Activated CD4-positive, alpha-beta memory T cell treated with anti-CD3 and anti-CD28 coated beads for 36 hours (primary cell): ENCODE data around the gene TAS2R10. TPM values are rescaled to one million over a fixed set of nuclear protein-coding genes. Genes with fewer than 3 reads are reported as not detected.

Experiments
- CTCF ChIA-PET: fragments of 350-600 bp; sonication (Branson Sonifier 250); formaldehyde crosslinking; loops from one replicate; lab custom pipeline; 2021; ENCODE audit warnings: antibody characterized with exemption, inconsistent platforms; lab: Charles Lee
- POLR2A ChIA-PET: fragments of 350-600 bp; sonication (Branson Sonifier 250); formaldehyde crosslinking; loops from one replicate; lab custom pipeline; 2021; ENCODE audit warnings: antibody characterized with exemption; lab: Charles Lee
- DNase-seq: peaks from one replicate; pipeline ENCODE4 v3.0.0-alpha.2; 2020
- H3K27ac Mint-ChIP-seq: one replicate; pipeline ENCODE4 v1.8.0; 2021; ENCODE audit warnings: mixed read lengths
- H3K27me3 Mint-ChIP-seq: one replicate; pipeline ENCODE4 v1.8.0; 2021; ENCODE audit warnings: mixed read lengths
- H3K36me3 Mint-ChIP-seq: one replicate; pipeline ENCODE4 v1.8.0; 2021; ENCODE audit warnings: mixed read lengths
- H3K4me1 Mint-ChIP-seq: one replicate; pipeline ENCODE4 v1.8.0; 2021; ENCODE audit warnings: low read depth, mixed read lengths
- H3K4me3 Mint-ChIP-seq: one replicate; pipeline ENCODE4 v1.8.0; 2021; ENCODE audit warnings: mild to moderate bottlenecking, mixed read lengths
- H3K9me3 Mint-ChIP-seq: one replicate; pipeline ENCODE4 v1.8.0; 2021; ENCODE audit warnings: mixed read lengths
- intact Hi-C: fragments of 100-400 bp; cut with micrococcal nuclease; formaldehyde crosslinking; loops from one replicate; pipeline ENCODE4 v1.15.1; 2023
- total RNA-seq, 2 experiments: library from RNA; stranded (reverse); gene quantifications; one replicate each; pipeline ENCODE4 v1.2.3, GENCODE V29; 2021

TAS2R10 gene, protein sequence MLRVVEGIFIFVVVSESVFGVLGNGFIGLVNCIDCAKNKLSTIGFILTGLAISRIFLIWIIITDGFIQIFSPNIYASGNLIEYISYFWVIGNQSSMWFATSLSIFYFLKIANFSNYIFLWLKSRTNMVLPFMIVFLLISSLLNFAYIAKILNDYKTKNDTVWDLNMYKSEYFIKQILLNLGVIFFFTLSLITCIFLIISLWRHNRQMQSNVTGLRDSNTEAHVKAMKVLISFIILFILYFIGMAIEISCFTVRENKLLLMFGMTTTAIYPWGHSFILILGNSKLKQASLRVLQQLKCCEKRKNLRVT
- total RNA-seq: not detected

DNA sequence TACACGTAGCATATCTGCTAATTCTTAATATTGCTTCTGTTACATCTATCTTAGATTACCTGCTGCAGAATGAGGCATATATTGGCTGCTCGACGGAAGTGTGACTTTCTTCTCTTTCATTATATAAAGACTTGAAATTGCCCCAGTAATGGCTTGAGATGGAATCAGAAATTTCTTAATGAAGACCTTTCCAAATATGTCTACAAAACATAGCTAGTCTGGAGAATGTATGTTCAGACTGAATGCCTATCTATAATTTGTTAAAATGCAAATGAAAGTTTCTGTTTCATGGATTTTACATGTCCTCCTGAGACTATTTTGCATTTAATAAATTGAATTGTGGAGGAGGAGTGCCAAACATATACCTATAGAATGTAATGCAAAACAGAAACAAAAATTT lies at the start of gene TAS2R10:
Gene TAS2R10 (minus strand): TSS at position 101 of the 400 bp plus-strand sequence. CDS start 89 bp downstream, at position 12.
- intact Hi-C loops: no loop called here
- Mint-ChIP-seq H3K36me3 (no peaks in the 10 kb centered on the region), H3K27ac (no peak within 1 kb of the TSS), H3K4me1 (no peaks in the 10 kb centered on the region), H3K4me3 (no peak within 1 kb of the TSS), H3K9me3 (no peaks in the 10 kb centered on the region), H3K27me3 (no peaks in the 10 kb centered on the region)
- DNase-seq: no peak
- CTCF ChIA-PET: no interaction called here
- POLR2A ChIA-PET: no interaction called here

DNA sequence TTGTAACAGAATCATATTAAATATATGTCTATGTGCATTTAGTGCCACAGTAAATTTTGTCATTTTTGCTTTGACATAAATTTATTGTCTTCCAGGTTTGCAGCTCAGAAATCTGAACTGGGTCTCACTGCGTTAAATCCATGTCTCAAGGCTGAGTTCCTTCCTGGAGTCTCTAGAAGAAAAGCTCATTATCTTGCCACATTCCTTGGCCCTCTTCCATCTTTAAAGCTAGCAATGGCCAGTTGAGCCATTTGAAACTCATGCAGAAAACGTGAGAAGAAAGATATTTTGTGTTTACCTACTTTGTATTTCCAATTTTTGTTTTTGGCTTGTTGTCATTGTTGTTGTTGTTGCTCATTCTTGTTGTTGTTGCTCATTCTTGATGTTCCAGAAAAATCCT lies 47.2 kb upstream of the TAS2R10 start:
- ChIA-PET CTCF (interaction anchor here (0.5 kb wide), 1 partner anchor 141 kb away, joined by 3 read pairs; no protein-coding TSS in a partner anchor), POLR2A (no interaction called here)

DNA sequence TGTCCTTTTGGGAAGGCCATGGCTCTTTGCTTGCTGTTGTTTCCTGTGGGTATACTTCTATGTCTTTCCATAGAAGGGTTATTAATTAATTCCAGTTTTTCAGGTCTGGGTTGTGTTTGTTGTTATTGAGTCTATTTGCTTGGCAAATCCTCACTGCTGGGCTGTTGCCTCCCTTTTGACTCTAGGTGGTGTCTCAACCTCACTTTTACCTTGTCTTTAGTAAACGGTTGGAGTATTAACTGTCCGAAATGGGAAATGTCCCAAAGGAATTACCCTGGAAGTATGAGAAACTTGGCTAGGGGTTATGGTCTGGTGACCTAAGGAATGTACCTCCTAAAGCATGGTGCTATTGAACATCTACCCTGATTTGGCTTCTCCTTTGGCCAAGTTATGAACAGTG lies 41.2 kb upstream of the TAS2R10 start:
- Mint-ChIP-seq H3K27ac (no peak overlapping the region), H3K27me3 (no peaks in the 10 kb centered on the region), H3K9me3 (peaks cover 15% of the 10 kb centered on the region), H3K4me1 (no peaks in the 10 kb centered on the region), H3K36me3 (peaks cover 14% of the 10 kb centered on the region), H3K4me3 (no peak overlapping the region)
- intact Hi-C loops: no loop called here
- POLR2A ChIA-PET: no interaction called here
- no peak for DNase-seq
- CTCF ChIA-PET: no interaction called here

More for the DNA sequence above, 47.2 kb upstream of the TAS2R10 start:
- no peak for DNase-seq
- Mint-ChIP-seq H3K36me3 (peaks cover 17% of the 10 kb centered on the region), H3K9me3 (peaks cover 2% of the 10 kb centered on the region), H3K27ac (no peak overlapping the region), H3K4me3 (no peak overlapping the region), H3K27me3 (no peaks in the 10 kb centered on the region), H3K4me1 (no peaks in the 10 kb centered on the region)
- intact Hi-C loops: no loop called here

DNA sequence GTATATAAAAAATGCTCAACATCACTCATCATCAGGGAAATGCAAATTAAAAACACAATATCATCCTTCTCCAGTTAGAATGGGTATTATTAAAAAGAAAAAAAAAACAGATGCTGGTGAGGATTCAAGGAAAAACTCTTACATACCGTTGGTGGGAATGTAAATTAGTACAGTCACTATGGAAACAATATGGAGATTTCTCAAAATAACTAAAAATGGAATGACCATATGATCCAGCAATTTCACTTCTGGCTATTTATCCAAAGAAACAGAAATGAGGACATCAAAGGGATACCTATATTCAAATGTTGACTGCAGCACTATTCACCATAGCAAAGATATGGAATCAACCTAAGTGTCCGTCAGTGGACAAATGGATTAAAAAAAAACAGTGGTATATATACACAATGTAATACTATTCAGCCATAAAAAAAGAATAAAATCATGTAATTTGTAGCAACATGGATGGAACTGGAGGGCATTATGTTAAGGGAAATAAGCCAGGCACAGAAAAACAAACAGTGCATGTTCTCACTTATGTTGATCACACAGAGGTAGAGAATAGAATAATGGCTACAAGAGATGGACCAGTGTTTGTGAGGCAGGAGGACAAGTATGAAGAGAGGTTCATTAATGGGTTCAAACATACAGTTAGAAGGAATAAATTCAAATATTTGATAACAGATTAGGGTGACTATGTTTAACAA lies 37.5 kb upstream of the TAS2R10 start:
- Mint-ChIP-seq H3K4me1 (no peaks in the 10 kb centered on the region), H3K27me3 (no peaks in the 10 kb centered on the region), H3K27ac (no peak overlapping the region), H3K4me3 (no peak overlapping the region), H3K9me3 (peaks cover 36% of the 10 kb centered on the region), H3K36me3 (peaks cover 33% of the 10 kb centered on the region)
- intact Hi-C loops: no loop called here
- CTCF ChIA-PET: no interaction called here
- POLR2A ChIA-PET: no interaction called here
- DNase-seq: no peak

DNA sequence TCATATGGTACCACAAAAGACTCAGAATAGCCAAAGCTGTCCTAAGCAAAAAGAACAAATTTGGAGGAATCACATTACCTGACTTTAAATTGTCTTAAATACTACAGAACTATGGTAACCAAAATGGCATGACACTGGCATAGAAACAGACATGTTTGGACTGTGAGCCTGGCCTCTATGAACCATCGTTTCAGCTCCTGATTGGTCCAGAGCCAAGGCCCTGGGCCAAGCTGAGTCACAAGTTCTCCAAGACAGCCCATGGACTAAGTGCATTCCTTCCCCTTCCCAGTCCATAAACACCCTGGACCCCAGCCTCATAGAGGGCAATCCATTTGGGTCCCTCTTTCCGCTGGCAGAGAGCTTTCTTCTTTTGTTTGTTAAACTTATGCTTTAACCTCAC lies 35.2 kb upstream of the TAS2R10 start:
- CTCF ChIA-PET: interaction anchor here (0.7 kb wide), 1 partner anchor 650 kb away, joined by 6 read pairs; no protein-coding TSS in a partner anchor
- DNase-seq: no peak
- Mint-ChIP-seq H3K36me3 (peaks cover 47% of the 10 kb centered on the region), H3K4me3 (no peak overlapping the region), H3K27me3 (no peaks in the 10 kb centered on the region), H3K9me3 (peaks cover 56% of the 10 kb centered on the region), H3K4me1 (no peaks in the 10 kb centered on the region), H3K27ac (no peak overlapping the region)
- intact Hi-C loops: no loop called here
- POLR2A ChIA-PET: no interaction called here

DNA sequence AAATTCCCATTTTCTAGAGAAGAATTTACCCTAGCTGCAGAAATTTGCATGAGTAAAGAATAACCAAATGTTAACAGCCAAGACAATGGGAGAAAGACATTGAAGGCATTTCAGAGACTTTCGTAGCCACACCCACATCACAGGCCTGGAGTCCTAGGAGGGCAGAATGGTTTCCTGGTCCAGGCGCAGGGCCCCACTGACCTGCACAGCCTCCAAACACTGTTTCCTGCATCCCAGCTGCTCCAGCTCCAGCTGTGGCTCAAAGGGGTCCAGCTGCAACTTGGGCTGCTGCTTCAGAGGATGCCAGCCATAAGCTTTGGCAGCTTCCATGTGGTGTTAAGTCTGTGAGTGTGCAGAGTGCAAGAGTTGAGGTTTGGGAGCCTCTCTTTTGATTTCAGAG lies 29.6 kb upstream of the TAS2R10 start:
- CTCF ChIA-PET: no interaction called here

DNA sequence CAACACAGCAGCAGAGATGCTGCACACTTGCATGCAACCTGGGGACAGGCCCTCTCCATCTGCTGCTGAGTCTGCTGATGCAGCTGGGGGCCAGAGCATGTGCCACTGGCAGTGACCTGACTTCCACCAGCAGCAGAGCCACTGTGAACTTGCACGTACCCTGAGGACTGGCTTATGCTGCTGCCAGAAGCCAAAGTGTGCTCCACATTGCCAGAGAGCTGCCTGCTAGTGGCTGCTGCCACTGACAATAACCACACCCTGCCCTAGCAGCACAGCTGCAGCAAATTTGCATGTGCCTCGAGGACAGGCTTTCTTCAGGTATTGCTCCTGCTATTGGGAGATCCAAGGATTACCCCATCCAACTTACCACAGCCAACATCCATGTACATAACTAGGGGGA lies 27.6 kb upstream of the TAS2R10 start:
- no peaks in the 10 kb centered on the region for H3K27me3 Mint-ChIP-seq
- POLR2A ChIA-PET: no interaction called here
- peaks cover 28% of the 10 kb centered on the region for H3K36me3 Mint-ChIP-seq
- CTCF ChIA-PET: no interaction called here
- peaks cover 33% of the 10 kb centered on the region for H3K4me1 Mint-ChIP-seq
- intact Hi-C loops: no loop called here
- no peak for DNase-seq
- H3K27ac Mint-ChIP-seq: no peak overlapping the region
- no peak overlapping the region for H3K4me3 Mint-ChIP-seq
- peaks cover 28% of the 10 kb centered on the region for H3K9me3 Mint-ChIP-seq

More for the DNA sequence above, 29.6 kb upstream of the TAS2R10 start:
- no peak overlapping the region for H3K27ac Mint-ChIP-seq
- H3K27me3 Mint-ChIP-seq: no peaks in the 10 kb centered on the region
- peaks cover 36% of the 10 kb centered on the region for H3K36me3 Mint-ChIP-seq
- DNase-seq: no peak
- H3K4me1 Mint-ChIP-seq: peaks cover 20% of the 10 kb centered on the region
- no peak overlapping the region for H3K4me3 Mint-ChIP-seq
- POLR2A ChIA-PET: no interaction called here
- peaks cover 34% of the 10 kb centered on the region for H3K9me3 Mint-ChIP-seq
- intact Hi-C loops: no loop called here

DNA sequence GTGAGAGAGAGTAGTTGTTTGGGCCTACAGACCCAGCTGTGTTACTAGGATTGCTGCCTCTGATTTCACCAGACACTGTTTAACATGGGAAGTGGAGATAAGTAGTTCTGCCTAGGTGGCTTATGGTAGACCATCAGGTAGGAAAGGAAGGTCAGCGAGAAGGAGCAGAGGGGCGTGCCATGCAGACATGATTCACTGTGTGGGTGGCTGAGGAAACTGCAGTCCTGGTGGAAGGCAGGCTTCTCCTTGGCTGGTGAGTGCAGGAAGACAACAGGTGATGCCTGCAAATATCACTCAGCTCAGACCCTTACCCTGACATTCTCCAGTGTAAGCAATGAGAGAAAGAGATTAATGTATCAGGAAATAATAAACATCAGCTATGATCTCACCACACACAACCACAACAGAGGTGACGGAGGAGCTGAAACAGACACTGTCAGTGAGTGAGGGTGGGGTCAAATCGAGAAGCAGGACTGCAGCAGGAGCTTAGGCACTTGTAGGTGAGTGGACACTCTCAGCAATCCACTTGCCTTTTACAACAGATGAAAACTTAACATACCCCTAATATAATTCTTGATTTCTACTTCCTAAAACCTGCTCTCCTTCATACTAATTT lies 25.2 kb upstream of the TAS2R10 start:
- H3K4me3 Mint-ChIP-seq: no peak overlapping the region
- CTCF ChIA-PET: no interaction called here
- H3K27me3 Mint-ChIP-seq: no peaks in the 10 kb centered on the region
- peaks cover 14% of the 10 kb centered on the region for H3K36me3 Mint-ChIP-seq
- no peak for DNase-seq
- peaks cover 33% of the 10 kb centered on the region for H3K4me1 Mint-ChIP-seq
- POLR2A ChIA-PET: no interaction called here
- intact Hi-C loops: no loop called here
- no peak overlapping the region for H3K27ac Mint-ChIP-seq
- H3K9me3 Mint-ChIP-seq: peaks cover 8% of the 10 kb centered on the region

DNA sequence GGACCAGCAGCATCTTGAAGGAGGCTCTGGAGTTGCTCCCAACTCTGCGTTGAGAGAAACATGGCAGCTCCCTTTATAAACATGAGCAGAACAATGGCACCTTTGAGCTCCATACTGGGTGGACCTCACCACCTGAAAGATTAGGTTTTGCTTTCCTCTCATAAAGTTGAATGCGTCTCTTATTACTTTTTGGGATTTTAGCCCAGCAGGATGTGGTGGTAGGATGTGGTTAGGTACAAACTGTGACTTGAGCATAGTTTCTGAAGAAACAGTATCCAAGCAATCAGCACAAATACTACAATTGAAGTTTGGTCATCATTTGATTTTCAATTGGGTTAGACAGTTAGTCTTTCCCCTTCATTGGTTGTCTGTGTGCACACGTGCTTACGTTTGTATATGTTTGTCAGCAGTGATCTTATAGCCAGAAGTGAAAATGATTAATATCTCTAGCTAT lies 23.3 kb upstream of the TAS2R10 start, which contains the start of gene PRR4:
Gene PRR4 (minus strand): TSS at position 51 of the 454 bp plus-strand sequence. CDS start 38 bp downstream, at position 13.
- intact Hi-C loops: no loop called here
- H3K9me3 Mint-ChIP-seq: no peaks in the 10 kb centered on the region
- DNase-seq: no peak
- POLR2A ChIA-PET: no interaction called here
- H3K4me1 Mint-ChIP-seq: peaks cover 33% of the 10 kb centered on the region
- no peak within 1 kb of the TSS for H3K4me3 Mint-ChIP-seq
- peaks cover 8% of the 10 kb centered on the region for H3K36me3 Mint-ChIP-seq
- CTCF ChIA-PET: no interaction called here
- H3K27ac Mint-ChIP-seq: no peak within 1 kb of the TSS
- H3K27me3 Mint-ChIP-seq: no peaks in the 10 kb centered on the region

DNA sequence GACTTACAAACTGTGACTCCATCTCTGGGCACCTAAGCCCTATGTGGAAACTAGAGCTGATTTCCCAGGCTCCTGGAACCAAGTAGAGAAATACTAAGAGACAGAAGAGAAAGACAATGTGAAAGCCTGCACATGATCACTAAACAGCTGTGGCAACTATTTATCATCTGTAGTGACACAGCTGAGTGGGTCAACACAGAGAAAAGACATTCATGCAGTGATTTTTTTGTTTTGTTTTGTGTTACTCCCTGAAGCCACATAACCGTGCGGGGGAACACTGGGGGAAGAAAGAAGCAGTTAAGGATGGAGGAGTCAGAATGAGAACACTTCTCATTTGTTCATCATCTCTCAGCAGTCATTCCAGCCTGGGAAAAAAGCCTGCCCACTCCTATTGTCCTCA lies 21.6 kb upstream of the TAS2R10 start:
- peaks cover 8% of the 10 kb centered on the region for H3K36me3 Mint-ChIP-seq
- H3K9me3 Mint-ChIP-seq: no peaks in the 10 kb centered on the region
- DNase-seq: no peak
- ChIA-PET POLR2A (no interaction called here), CTCF (no interaction called here)
- peaks cover 30% of the 10 kb centered on the region for H3K4me1 Mint-ChIP-seq
- H3K27me3 Mint-ChIP-seq: no peaks in the 10 kb centered on the region
- H3K27ac Mint-ChIP-seq: no peak overlapping the region
- no peak overlapping the region for H3K4me3 Mint-ChIP-seq
- intact Hi-C loops: no loop called here

DNA sequence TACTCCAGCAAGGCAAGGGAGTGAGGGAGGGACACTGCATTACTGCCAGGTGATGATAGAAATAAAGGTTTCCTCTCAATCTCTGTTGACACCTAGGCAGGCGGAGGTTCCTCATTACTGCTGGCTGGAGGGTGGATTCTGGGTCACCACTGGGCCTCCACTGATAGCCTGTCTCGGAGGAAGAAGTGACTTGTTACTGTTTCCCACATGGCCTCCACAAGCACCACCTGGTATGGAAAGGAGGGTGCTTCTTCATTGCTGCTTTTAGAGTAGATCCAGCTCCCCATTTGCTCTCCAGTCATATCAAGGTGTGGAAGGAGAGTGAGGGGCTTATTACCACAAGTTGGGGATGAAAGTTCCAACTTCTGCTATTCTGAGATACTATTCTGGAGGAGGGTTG lies 16.7 kb upstream of the TAS2R10 start:
- Mint-ChIP-seq H3K9me3 (peaks cover 4% of the 10 kb centered on the region), H3K27ac (no peak overlapping the region), H3K4me3 (no peak overlapping the region), H3K27me3 (no peaks in the 10 kb centered on the region), H3K4me1 (no peaks in the 10 kb centered on the region), H3K36me3 (peaks cover 11% of the 10 kb centered on the region)
- DNase-seq: no peak
- POLR2A ChIA-PET: no interaction called here
- intact Hi-C loops: no loop called here
- CTCF ChIA-PET: no interaction called here

DNA sequence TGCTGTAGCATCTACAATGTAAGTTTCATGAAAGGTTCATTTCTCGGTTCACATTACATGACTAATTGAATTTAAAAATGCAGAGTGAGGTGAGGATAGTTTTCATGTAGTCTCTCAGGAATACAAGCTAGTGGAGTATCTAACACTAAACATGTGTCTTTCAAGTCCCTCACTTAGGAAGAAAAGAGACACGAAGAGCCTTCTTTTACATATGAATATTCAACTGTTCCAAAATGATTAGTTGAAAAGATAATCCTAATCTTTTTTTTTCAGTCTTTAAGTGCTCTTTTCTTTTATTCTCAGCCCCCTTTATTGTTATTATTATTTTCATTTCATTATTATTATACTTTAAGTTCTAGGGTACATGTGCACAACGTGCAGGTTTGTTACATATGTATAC lies 12.3 kb upstream of the TAS2R10 start:
- intact Hi-C loops: no loop called here
- no peaks in the 10 kb centered on the region for H3K27me3 Mint-ChIP-seq
- H3K4me3 Mint-ChIP-seq: no peak overlapping the region
- peaks cover 4% of the 10 kb centered on the region for H3K36me3 Mint-ChIP-seq
- no peak for DNase-seq
- H3K4me1 Mint-ChIP-seq: no peaks in the 10 kb centered on the region
- peaks cover 10% of the 10 kb centered on the region for H3K9me3 Mint-ChIP-seq
- ChIA-PET POLR2A (no interaction called here), CTCF (no interaction called here)
- H3K27ac Mint-ChIP-seq: no peak overlapping the region
